Esophagus muscularis mucosa (tissue), 4 donors: ENCODE measurements around the gene CAMTA1.

ENCODE experiments used
- EP300 ChIP-seq: sonication (generic); formaldehyde crosslinking; IDR thresholded peaks from one replicate; pipeline ENCODE4 v1.6.1; 2017; ENCODE audit warnings: antibody characterized with exemption
- POLR2A ChIP-seq: fragments of 450-650 bp; IDR thresholded peaks from one replicate; pipeline ENCODE4 v1.6.1; 2017; ENCODE audit warnings: antibody characterized with exemption, moderate library complexity, mild to moderate bottlenecking, low read depth
- TF ChIP-seq, protein P1 (sequence below), 3 experiments: fragments of 200-600 bp in 2 of 3; fragments of 450-650 bp in 1 of 3; sonication (generic) in 2 of 3; IDR thresholded peaks; one replicate each; pipeline ENCODE4 v1.5.1; 2017 to 2019; ENCODE audit warnings: antibody characterized with exemption in 3 of 3, mild to moderate bottlenecking in 2 of 3, moderate library complexity in 1 of 3

DNA sequence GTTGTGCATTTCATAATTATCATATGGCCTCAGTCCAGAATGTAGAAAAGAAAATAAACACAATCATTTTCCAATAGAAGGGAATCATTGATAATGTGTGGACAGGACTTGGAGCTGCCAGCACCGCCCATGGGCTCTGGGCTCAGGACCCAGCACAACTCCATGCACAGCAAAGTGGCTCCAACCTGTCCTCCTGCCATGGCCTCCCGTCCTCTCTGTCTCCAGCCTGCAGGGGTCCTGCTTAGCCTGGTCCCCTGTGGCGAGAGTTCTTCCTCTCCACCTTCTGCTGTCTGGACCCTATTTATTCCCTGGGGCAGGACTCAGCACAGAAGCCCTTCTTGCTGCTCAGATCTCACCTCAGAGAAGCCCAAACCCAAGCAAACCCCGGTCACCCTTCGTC, 154.1 kb downstream of the CAMTA1 start:
- no peak for TF ChIP-seq POLR2A
- TF ChIP-seq, protein P1, sequence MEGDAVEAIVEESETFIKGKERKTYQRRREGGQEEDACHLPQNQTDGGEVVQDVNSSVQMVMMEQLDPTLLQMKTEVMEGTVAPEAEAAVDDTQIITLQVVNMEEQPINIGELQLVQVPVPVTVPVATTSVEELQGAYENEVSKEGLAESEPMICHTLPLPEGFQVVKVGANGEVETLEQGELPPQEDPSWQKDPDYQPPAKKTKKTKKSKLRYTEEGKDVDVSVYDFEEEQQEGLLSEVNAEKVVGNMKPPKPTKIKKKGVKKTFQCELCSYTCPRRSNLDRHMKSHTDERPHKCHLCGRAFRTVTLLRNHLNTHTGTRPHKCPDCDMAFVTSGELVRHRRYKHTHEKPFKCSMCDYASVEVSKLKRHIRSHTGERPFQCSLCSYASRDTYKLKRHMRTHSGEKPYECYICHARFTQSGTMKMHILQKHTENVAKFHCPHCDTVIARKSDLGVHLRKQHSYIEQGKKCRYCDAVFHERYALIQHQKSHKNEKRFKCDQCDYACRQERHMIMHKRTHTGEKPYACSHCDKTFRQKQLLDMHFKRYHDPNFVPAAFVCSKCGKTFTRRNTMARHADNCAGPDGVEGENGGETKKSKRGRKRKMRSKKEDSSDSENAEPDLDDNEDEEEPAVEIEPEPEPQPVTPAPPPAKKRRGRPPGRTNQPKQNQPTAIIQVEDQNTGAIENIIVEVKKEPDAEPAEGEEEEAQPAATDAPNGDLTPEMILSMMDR (IDR thresholded peaks at IDR 0.05): no peak
- no peak for TF ChIP-seq EP300
